ENCODE measurements around the gene DEPP1.

The DEPP1 gene

GRCh38 chr10:44965651-44966097, 12.9 kb downstream of the DEPP1 start:
- no peak for DNase-seq

- no peak for DNase-seq
These were observed 13.5 kb downstream of the DEPP1 start for GRCh38 chr10:44965104-44965503.

GRCh38 chr10:44963772-44964633, 14.6 kb downstream of the DEPP1 start:
- no peak for DNase-seq

DNA sequence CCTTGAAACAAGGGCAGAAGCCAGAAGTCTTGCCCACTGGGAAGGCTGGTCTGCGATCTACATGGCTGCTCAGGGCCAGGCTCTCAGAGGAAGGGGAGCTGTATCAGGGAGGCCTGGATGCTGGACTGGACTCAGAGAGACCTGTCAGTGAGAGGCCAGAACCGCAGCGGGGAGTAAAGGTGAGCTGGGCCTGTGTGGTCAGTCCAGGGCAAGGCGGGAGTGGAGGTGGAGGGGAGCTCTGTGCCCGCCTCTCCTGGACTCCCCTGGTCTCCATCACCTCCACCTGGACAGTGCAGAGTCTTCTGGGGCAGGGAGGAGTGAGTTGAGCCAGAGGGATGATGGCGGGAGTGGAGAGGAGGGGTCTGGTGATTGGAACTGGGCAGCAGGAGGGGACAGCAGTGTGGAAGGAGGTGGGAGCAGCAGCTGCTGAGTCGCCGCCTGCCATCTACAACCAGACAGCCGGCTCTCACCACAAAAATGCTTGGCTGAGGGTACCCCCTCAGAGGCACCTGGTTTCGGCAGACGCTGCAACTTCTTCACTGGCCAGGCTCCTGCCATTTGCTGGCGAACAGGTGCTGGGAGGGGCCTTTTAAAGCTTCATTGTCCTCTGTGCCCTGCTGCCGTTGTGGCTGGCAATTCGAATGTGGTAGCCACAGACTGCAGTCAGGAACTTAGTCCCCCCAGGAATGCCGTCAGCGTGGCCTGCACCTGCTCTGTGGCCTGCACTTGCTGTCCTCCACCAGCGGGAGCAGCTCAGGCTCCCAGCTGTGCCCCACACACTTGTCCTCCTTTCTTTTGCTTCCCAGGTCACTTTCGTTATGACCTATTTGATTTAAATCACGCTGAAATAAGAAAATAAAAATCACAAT, 15.5 kb downstream of the DEPP1 start:
- DNase-seq = no peak

- no peak for DNase-seq
These were observed 16.5 kb downstream of the DEPP1 start for GRCh38 chr10:44961931-44962750.

- DNase-seq = no peak
These were observed 17.4 kb downstream of the DEPP1 start for GRCh38 chr10:44961230-44961571.

DNA sequence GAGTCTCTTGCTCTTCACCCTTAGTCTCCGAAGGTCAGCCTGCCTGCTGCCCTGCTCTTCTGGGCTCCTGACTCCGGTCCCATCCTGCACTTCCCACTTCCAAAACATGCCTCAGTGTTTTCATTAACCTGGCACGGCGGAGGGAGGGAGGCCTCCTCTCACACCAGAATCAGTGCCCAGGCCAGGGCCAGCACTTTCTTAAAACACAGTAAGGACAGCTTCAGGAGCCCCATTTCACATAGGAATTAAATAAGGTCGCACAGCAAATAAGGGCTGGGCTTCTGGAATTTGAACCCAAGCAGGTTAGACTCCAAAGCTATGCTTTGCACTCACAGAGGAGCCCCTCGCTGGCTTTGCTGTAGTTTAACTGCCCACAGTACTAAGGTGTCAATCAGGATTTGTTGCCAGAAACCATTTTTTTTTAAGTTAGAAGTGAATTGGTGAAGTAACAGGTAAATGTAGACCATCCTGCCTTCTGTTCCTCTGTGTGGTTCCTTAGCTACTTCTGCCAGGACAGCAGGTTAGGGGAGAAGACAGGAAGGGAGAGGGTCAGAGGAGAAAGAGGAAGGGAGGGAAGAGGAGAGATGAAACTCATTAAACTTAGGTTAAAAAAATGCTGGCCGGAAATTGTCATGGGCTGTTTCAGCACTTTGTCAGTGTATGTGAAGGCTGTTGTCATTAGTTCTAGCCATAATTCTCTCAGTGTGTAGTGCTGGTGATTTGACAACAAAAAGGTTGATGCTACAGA, 18.0 kb downstream of the DEPP1 start:
- DNase-seq = no peak

GRCh38 chr10:44960088-44960460, 18.5 kb downstream of the DEPP1 start:
- no peak for DNase-seq

GRCh38 chr10:44959247-44960087, 19.1 kb downstream of the DEPP1 start, which contains the start of gene RASSF4:
TSS of gene RASSF4 (plus strand) at chr10:44959802. CDS start at chr10:44970203, 10,401 bp downstream.
- peak; percentile 63 for DNase-seq

- no peak for DNase-seq
These were observed 19.7 kb downstream of the DEPP1 start for GRCh38 chr10:44958898-44959246.

DNA sequence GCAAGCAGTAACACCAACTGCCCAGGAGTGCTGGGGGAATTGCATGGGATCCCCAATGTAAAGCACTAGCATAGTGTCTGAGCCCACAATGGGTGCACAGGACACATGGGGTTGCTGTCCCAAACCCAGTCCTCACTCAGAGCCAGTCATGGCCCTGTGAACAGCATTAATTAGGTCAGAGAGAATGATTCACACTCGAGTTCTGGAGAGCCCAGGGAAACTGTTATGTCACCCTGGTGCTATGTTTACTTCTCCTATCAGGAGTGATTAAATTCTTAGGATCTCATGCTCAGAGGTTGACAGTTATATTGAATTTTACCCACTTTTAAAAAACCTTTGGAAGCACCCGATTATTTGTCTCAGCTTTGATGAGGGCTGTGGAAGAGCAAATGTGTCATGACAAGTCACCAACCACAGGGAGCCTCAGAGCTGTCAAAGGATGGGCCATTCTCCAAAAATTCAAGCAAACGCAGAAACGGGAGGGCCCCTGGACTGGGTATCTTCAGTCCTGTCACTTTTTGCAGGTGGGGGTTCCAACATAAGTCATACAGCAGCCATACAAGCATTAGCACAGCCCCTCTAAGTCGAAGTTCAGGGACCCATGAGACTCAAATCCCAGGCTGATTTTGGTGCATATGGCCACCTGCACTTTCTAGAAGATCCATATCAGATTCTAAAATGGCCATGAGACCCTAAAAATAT, 20.3 kb downstream of the DEPP1 start:
- peak; percentile 7 for DNase-seq

- DNase-seq = no peak
These were observed 21.6 kb downstream of the DEPP1 start for GRCh38 chr10:44956717-44957706.

GRCh38 chr10:44956226-44956625, 22.4 kb downstream of the DEPP1 start:
- no peak for DNase-seq

GRCh38 chr10:44955413-44956070, 23.1 kb downstream of the DEPP1 start:
- DNase-seq = no peak

DNA sequence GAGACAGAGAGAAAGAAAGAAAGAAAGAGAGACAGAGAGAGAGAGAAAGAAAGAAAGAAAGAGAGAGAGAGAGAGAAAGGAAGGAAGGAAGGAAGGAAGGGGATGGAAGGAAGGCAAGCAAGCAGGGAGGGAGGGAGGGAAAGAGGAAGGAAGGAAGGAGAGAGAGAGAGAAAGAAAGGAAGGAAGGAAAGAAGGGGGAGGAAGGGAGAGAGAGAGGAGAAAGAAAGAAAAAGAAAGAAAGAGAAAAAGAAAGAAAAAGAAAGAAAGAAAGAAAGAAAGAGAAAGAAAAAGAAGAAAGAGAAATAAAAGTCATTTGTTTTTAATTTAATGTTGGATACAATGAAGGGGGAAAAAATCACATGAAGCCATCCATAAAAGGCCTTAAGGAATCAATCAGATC, 23.6 kb downstream of the DEPP1 start:
- DNase-seq = no peak

DNA sequence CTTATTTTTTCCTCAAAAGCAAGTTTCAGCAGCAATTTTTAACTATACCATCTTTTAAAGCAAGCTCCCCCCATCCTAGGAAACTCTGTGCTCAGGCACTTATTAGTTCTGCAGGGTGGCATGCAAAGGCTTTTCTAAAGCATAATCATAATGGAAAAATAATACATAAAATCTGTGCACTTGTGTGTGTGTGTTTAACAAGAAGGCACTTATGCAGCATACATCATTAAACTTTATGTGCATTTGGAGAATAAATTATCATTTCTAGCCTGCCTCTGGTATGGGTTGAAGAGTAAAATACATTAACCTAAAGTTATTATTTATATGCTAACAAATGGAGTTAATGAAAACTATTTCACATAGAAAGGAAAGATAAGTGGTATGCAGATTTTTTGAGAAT, 24.6 kb downstream of the DEPP1 start:
- DNase-seq = no peak

- DNase-seq = no peak
These were observed 25.8 kb downstream of the DEPP1 start for GRCh38 chr10:44952779-44953231.

DNA sequence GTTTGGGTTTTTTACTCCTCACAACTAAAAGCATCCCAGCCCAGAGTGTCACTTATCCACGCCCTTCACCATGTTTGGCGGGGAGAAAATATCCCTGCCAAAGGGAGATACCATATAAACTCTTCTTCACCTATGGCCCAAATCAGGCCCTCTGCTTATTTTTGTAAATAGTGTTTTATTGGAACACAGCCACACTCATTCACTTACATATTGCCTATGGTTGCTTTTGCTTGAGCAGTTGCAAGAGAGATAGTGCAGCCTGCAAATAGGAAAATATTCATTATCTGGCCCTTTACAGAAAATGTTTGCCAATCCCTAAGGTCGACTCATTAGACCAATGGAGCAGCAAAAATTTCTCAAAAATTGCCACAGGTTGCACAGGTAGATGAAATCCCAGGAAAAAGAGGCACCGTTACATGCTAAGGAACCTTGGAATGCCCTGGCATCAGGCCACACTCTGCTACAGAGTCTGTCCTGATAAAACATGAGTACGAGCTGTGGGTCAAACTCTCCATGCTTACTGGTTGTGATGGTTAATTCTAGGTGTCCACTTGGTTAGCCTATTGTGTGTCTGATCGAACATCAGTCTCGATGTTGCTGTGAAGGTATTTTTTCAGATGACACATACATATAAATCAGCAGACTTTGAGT, 26.9 kb downstream of the DEPP1 start:
- no peak for DNase-seq

Data from amniotic stem cell (primary cell).